ENCODE data around the gene CCL22.

Gene CCL22

DNA sequence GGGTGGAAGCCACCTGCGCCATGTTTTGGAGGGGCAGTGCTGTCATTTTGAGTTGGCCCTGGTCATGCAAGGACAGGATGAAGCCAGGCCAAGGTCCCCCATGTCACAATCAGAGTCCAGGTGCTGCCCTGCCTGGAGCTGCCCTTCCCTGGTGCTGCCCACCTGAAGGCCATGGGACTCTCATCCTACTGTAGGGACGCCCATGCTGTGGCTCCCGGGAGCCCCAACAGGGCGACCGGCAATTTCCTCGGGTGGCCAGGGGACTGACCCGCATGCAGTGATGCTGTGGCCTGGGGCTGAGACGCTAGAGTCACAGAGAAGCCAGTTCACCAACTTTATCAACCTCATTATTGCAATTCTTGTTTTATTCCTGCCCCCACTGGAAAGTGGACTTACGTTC, 54.0 kb downstream of the CCL22 start:
- no peak for TF ChIP-seq CTCF (IDR thresholded peaks at IDR 0.05)
- Mint-ChIP-seq H3K4me3 (no peak overlapping the region), H3K9me3 (no peaks in the 10 kb centered on the region), H3K27ac (no peak overlapping the region), H3K27me3 (ENCODE audit: low read depth, poor library complexity) (peaks cover 17% of the 10 kb centered on the region), H3K36me3 (ENCODE audit: low read depth) (no peaks in the 10 kb centered on the region), H3K4me1 (peaks cover 44% of the 10 kb centered on the region)
- no peak for DNase-seq

- H3K36me3 Mint-ChIP-seq (ENCODE audit: low read depth) = no peaks in the 10 kb centered on the region
- DNase-seq = no peak
- H3K27me3 Mint-ChIP-seq (ENCODE audit: low read depth, poor library complexity) = peaks cover 17% of the 10 kb centered on the region
- H3K4me1 Mint-ChIP-seq = peaks cover 52% of the 10 kb centered on the region
- H3K27ac Mint-ChIP-seq = no peak overlapping the region
- no peaks in the 10 kb centered on the region for H3K9me3 Mint-ChIP-seq
- TF ChIP-seq CTCF (IDR thresholded peaks at IDR 0.05) = no peak
- H3K4me3 Mint-ChIP-seq = no peak overlapping the region
Measured at GRCh38 chr16:57413301-57413730, 54.7 kb downstream of the CCL22 start.

GRCh38 chr16:57413733-57414132, 55.1 kb downstream of the CCL22 start:
- Mint-ChIP-seq H3K4me1 (peaks cover 56% of the 10 kb centered on the region), H3K27ac (no peak overlapping the region), H3K27me3 (ENCODE audit: low read depth, poor library complexity) (peaks cover 16% of the 10 kb centered on the region), H3K4me3 (no peak overlapping the region), H3K36me3 (ENCODE audit: low read depth) (no peaks in the 10 kb centered on the region), H3K9me3 (no peaks in the 10 kb centered on the region)
- TF ChIP-seq CTCF (IDR thresholded peaks at IDR 0.05) = no peak
- no peak for DNase-seq
